HepG2 (cell line): ENCODE data around the gene FNDC3B. TPM values are rescaled to one million over a fixed set of nuclear protein-coding genes. Genes with fewer than 3 reads are reported as not detected.

Source experiments
- ATAC-seq: fragments of 200-7000 bp; cut with Tn5 transposase; 3 replicates; pipeline ENCODE4 v1.9.1; 2020; ENCODE audit warnings: mild to moderate bottlenecking, moderate library complexity
- BruUV-seq: library from RNA; stranded (reverse); fragments of 400-500 nt; replicated peaks from 2 replicates; lab custom pipeline; 2021; lab: Mats Ljungman, UMichigan
- CTCF ChIA-PET: fragments of 300-600 bp; formaldehyde crosslinking; extraction: SDS; loops from one replicate; lab custom pipeline; 2021; ENCODE audit warnings: low total read pairs, inconsistent platforms, low intra/inter-chr PET ratio; lab: Yijun Ruan, JAX
- POLR2A ChIA-PET: fragments of 350-600 bp; sonication (Branson Sonifier 250); formaldehyde crosslinking; loops from one replicate; lab custom pipeline; 2020; ENCODE audit warnings: antibody characterized with exemption, inconsistent platforms; lab: Yijun Ruan, JAX
- DNase-seq: peaks from one replicate; pipeline ENCODE4 v3.0.0-alpha.2; 2015; ENCODE audit warnings: low spot score
- FAIRE-seq: peaks from 3 replicates; lab custom pipeline; 2011; peaks lifted over from hg19 to GRCh38; lab: Jason Lieb, UNC
- H2AFZ ChIP-seq: one replicate; pipeline ENCODE4 v1.6.1; 2011; ENCODE audit warnings: low read length, inconsistent platforms
- H3K27ac ChIP-seq: fragments of 300-600 bp; 3 replicates; pipeline ENCODE4 v1.8.0; 2011; ENCODE audit warnings: mixed run types, mild to moderate bottlenecking, mixed read lengths, low read length, inconsistent platforms; ENCODE audit not compliant: insufficient read depth; ENCODE audit errors: extremely low read length
- H3K27me3 ChIP-seq, 2 experiments: fragments of 200-600 bp in 1 of 2; 2 replicates in 1 of 2; 3 replicates in 1 of 2; pipeline versions ENCODE4 v1.6.0 to v1.8.0; 2011; ENCODE audit warnings: low read length in 2 of 2, mild to moderate bottlenecking in 2 of 2, moderate library complexity in 2 of 2, inconsistent platforms in 1 of 2; ENCODE audit not compliant: insufficient read depth in 2 of 2, control insufficient read depth in 1 of 2
- H3K36me3 ChIP-seq, 2 experiments: fragments of 200-600 bp in 1 of 2; replicated peaks in 1 of 2; 2 replicates in 1 of 2; 3 replicates in 1 of 2; pipeline versions ENCODE4 v1.5.1 to v1.8.0; 2011; ENCODE audit warnings: low read length in 2 of 2, inconsistent platforms in 1 of 2; ENCODE audit not compliant: insufficient read depth in 2 of 2, control insufficient read depth in 1 of 2
- H3K4me1 ChIP-seq: 2 replicates; pipeline ENCODE4 v1.5.1; 2012; ENCODE audit warnings: low read length, inconsistent platforms; ENCODE audit not compliant: insufficient read depth
- H3K4me2 ChIP-seq: 2 replicates; pipeline ENCODE4 v1.6.0; 2011; ENCODE audit warnings: low read depth, low read length, inconsistent platforms
- H3K4me3 ChIP-seq, 3 experiments: fragments of 200-600 bp in 1 of 3; sonication (generic), shearing (Covaris generic) in 1 of 3; replicated peaks in 1 of 3; 2 replicates each; pipeline ENCODE4 v1.5.1; 2011 to 2016; ENCODE audit warnings: low read length in 3 of 3, inconsistent platforms in 2 of 3, low read depth in 2 of 3, mild to moderate bottlenecking in 2 of 3, control low read depth in 1 of 3, mixed read lengths in 1 of 3; ENCODE audit not compliant: insufficient read depth in 1 of 3
- H3K79me2 ChIP-seq: one replicate; pipeline ENCODE4 v1.6.1; 2011; ENCODE audit warnings: low read length, inconsistent platforms; ENCODE audit not compliant: insufficient read depth
- H3K9ac ChIP-seq: 2 replicates; pipeline ENCODE4 v1.6.0; 2011; ENCODE audit warnings: mild to moderate bottlenecking, low read depth, low read length, inconsistent platforms; ENCODE audit not compliant: insufficient read depth
- H3K9me3 ChIP-seq: 2 replicates; pipeline ENCODE4 v1.5.1; 2012; ENCODE audit warnings: mild to moderate bottlenecking, low read length
- H4K20me1 ChIP-seq: 2 replicates; pipeline ENCODE4 v1.6.0; 2011; ENCODE audit warnings: inconsistent platforms, mild to moderate bottlenecking, low read length, moderate library complexity; ENCODE audit not compliant: insufficient read depth
- BRCA1 ChIP-seq: sonication (generic); formaldehyde crosslinking; IDR thresholded peaks from 2 replicates; pipeline ENCODE4 v1.4.0; 2020; ENCODE audit warnings: missing genetic modification reagents
- CCAR2 ChIP-seq: fragments of 200-400 bp; formaldehyde crosslinking; optimal IDR thresholded peaks from 2 replicates; pipeline ENCODE3; 2018; ENCODE audit warnings: low read depth, mild to moderate bottlenecking, low read length, moderate library complexity
- HINFP ChIP-seq: sonication (generic); formaldehyde crosslinking; IDR thresholded peaks from 2 replicates; pipeline ENCODE4 v1.4.0; 2020; ENCODE audit warnings: low read depth, mild to moderate bottlenecking, missing genetic modification reagents
- MEIS2 ChIP-seq: sonication (generic); formaldehyde crosslinking; IDR thresholded peaks from 2 replicates; pipeline ENCODE4 v1.9.0; 2021; ENCODE audit warnings: mild to moderate bottlenecking, missing genetic modification reagents
- MIXL1 ChIP-seq: IDR thresholded peaks from 2 replicates; pipeline ENCODE4 v1.6.1; 2016
- MTF1 ChIP-seq: sonication (generic); formaldehyde crosslinking; IDR thresholded peaks from 2 replicates; pipeline ENCODE4 v1.5.0; 2020; ENCODE audit warnings: missing genetic modification reagents
- NR2F6 ChIP-seq, 2 experiments: IDR thresholded peaks; 2 replicates each; pipeline ENCODE4 v1.6.1; 2016; ENCODE audit warnings: antibody characterized with exemption in 1 of 2, mild to moderate bottlenecking in 1 of 2
- POLR2A ChIP-seq, 2 experiments: IDR thresholded peaks; 2 replicates each; pipeline ENCODE4 v1.6.1; 2011; ENCODE audit warnings: low read depth in 2 of 2, low read length in 2 of 2, mild to moderate bottlenecking in 1 of 2, moderate library complexity in 1 of 2; ENCODE audit not compliant: insufficient read depth in 1 of 2
- POLR2AphosphoS5 ChIP-seq: IDR thresholded peaks from 2 replicates; pipeline ENCODE4 v1.6.1; 2012; ENCODE audit warnings: low read depth, low read length
- ZMYM4 ChIP-seq: sonication (generic); formaldehyde crosslinking; IDR thresholded peaks from 2 replicates; pipeline ENCODE4 v1.8.1; 2023; ENCODE audit warnings: mild to moderate bottlenecking, missing genetic modification reagents
- ZNF264 ChIP-seq: sonication (generic); formaldehyde crosslinking; IDR thresholded peaks from 2 replicates; pipeline ENCODE4 v1.4.0; 2020; ENCODE audit warnings: missing genetic modification reagents
- ZNF451 ChIP-seq: sonication (generic); formaldehyde crosslinking; IDR thresholded peaks from 2 replicates; pipeline ENCODE4 v1.5.0; 2020; ENCODE audit warnings: mild to moderate bottlenecking, missing genetic modification reagents
- ZNF460 ChIP-seq: sonication (generic); formaldehyde crosslinking; IDR thresholded peaks from 2 replicates; pipeline ENCODE4 v1.5.1; 2020; ENCODE audit warnings: missing genetic modification reagents, mild to moderate bottlenecking, borderline replicate concordance
- ZNF510 ChIP-seq: sonication (generic); formaldehyde crosslinking; IDR thresholded peaks from 2 replicates; pipeline ENCODE4 v1.4.0; 2020; ENCODE audit warnings: low read depth, mild to moderate bottlenecking, missing genetic modification reagents
- ZNF597 ChIP-seq: sonication (generic); formaldehyde crosslinking; IDR thresholded peaks from 2 replicates; pipeline ENCODE4 v1.5.0; 2020; ENCODE audit warnings: missing genetic modification reagents
- ZNF724P ChIP-seq: sonication (generic); formaldehyde crosslinking; IDR thresholded peaks from 2 replicates; pipeline ENCODE4 v1.8.0; 2022; ENCODE audit warnings: missing genetic modification reagents, borderline replicate concordance
- ZNF83 ChIP-seq: sonication (generic); formaldehyde crosslinking; IDR thresholded peaks from 2 replicates; pipeline ENCODE4 v1.4.0; 2020; ENCODE audit warnings: missing genetic modification reagents, mild to moderate bottlenecking, borderline replicate concordance
- ZXDC ChIP-seq: sonication (generic); formaldehyde crosslinking; IDR thresholded peaks from 2 replicates; pipeline ENCODE4 v1.5.0; 2020; ENCODE audit warnings: mild to moderate bottlenecking, missing genetic modification reagents
- WGBS: methylation state at CpG from one replicate; pipeline ENCODE4 v1.1.6; 2017; ENCODE audit warnings: low lambda C conversion rate; 5-methylcytosine and 5-hydroxymethylcytosine counted together
- in situ Hi-C: cut with HindIII; loops from 2 replicates; pipeline ENCODE4 v1.10.0; 2017; ENCODE audit warnings: low pct_unique_long_range_greater_than_20kb; ENCODE audit not compliant: extremely low pct_ligation_motif_present
- intact Hi-C: fragments of 100-400 bp; cut with micrococcal nuclease; formaldehyde crosslinking; loops from one replicate; pipeline ENCODE4 v1.10.0; 2022; ENCODE audit not compliant: unreplicated experiment
- polyA plus RNA-seq, 8 experiments: library from polyadenylated mRNA; depleted of rRNA in 3 of 8; stranded (reverse) in 7 of 8; unstranded in 1 of 8; fragments of >200 nt; fragmentation: Illumina TruSeq in 4 of 8; extraction: Trizol in 4 of 8; gene quantifications; 2 replicates each; pipeline versions ENCODE4 v1.2.1 to v1.2.3, GENCODE V29; 2011 to 2016; ENCODE audit warnings: low read depth in 4 of 8, missing spikeins in 1 of 8, mixed read lengths in 1 of 8; ENCODE audit not compliant: insufficient read depth in 1 of 8
- total RNA-seq, 5 experiments: library from RNA; depleted of rRNA; stranded (reverse); fragments of >200 nt; fragmentation: Illumina TruSeq; extraction: Trizol; gene quantifications; 2 replicates each; pipeline ENCODE4 v1.2.3, GENCODE V29; 2016; ENCODE audit warnings: low read depth in 1 of 5

Gene FNDC3B
- total and polyA plus RNA-seq, 2 of the 13 experiments (the other 11 are each of a cell fraction or from before 2014, with no cell fraction given): 74.8 to 103 TPM

GRCh38 chr3:172270557-172271166 is 231.3 kb downstream of the FNDC3B start (continued):
- no peak for TF ChIP-seq ZXDC
- no peak for TF ChIP-seq ZNF510 (CRISPR knock-in tag)
- TF ChIP-seq, all 625 proteins: peak for 3

GRCh38 chr3:172271386-172271976 is 232.1 kb downstream of the FNDC3B start:
- Histone ChIP-seq H3K4me2 (no peak overlapping the region), H3K9ac (no peak overlapping the region), H3K27ac (no peak overlapping the region), H3K36me3 (peaks cover 21 to 93% of the 10 kb centered on the region in 2 experiments), H3K79me2 (peaks cover 65% of the 10 kb centered on the region), H2AFZ (no peak overlapping the region), H4K20me1 (peaks cover 85% of the 10 kb centered on the region), H3K4me1 (peaks cover 3% of the 10 kb centered on the region; the same call in 1 of the 2 replicates), H3K27me3 (no peaks in the 10 kb centered on the region), H3K4me3 (no peak overlapping the region), H3K9me3 (no peaks in the 10 kb centered on the region)
- intact Hi-C loops: no loop called here
- ChIA-PET CTCF (no interaction called here), POLR2A (no interaction called here)
- no TSS peak for BruUV-seq
- in situ Hi-C loops: no loop called here
- ATAC-seq (no peak; the same call in 1 of the 3 replicates), DNase-seq (no peak), FAIRE-seq (no peak)
- 98% methylated on average over 9 of the region's 9 CpGs for WGBS
- no peak for TF ChIP-seq ZNF460 (CRISPR knock-in tag)
- TF ChIP-seq ZNF724P (CRISPR knock-in tag): no peak
- TF ChIP-seq POLR2AphosphoS5: 0 out of 2 replicates have a peak, but pooled peaks have one; percentile 24
- no peak for TF ChIP-seq MIXL1
- TF ChIP-seq NR2F6 (IDR thresholded peaks at IDR 0.05): no peak
- TF ChIP-seq NR2F6 (CRISPR knock-in tag; IDR thresholded peaks at IDR 0.05): no peak
- TF ChIP-seq POLR2A (IDR thresholded peaks at IDR 0.05; ENCODE audit: insufficient read depth in 1 of 2, low read depth in 2 of 2, low read length in 2 of 2): peak in 1 of 2 experiments; percentile 28; a peak in 1 of 4 replicates
- no peak for TF ChIP-seq BRCA1 (CRISPR knock-in tag)
- TF ChIP-seq MEIS2: no peak
- TF ChIP-seq ZMYM4 (CRISPR knock-in tag): no peak
- TF ChIP-seq ZNF264 (CRISPR knock-in tag): no peak
- no peak for TF ChIP-seq CCAR2
- no peak for TF ChIP-seq MTF1 (CRISPR knock-in tag)
- no peak for TF ChIP-seq ZNF451
- no peak for TF ChIP-seq ZNF83 (CRISPR knock-in tag)
- no peak for TF ChIP-seq HINFP
- TF ChIP-seq ZNF597 (CRISPR knock-in tag): no peak
